Mammary epithelial cell (primary cell): Measurements from ENCODE around the gene DYNLT1.
"Not testable (repeated sequence)": the region's sequence is repeated elsewhere in the genome, so short reads cannot be mapped to it uniquely, and the experiment has no call there.

Experiments
- EZH2 ChIP-seq: IDR thresholded peaks from 2 replicates; pipeline ENCODE4 v1.6.1; 2012; ENCODE audit warnings: low read length, inconsistent platforms, borderline replicate concordance
- TF ChIP-seq, protein P1 (sequence below), 2 donors: IDR thresholded peaks in 1 of 2; conservative IDR thresholded peaks in 1 of 2; 2 replicates each; pipeline ENCODE4 v1.5.1; 2011 to 2012; ENCODE audit warnings: inconsistent platforms in 2 of 2, low read length in 2 of 2, mild to moderate bottlenecking in 2 of 2, control low read depth in 1 of 2, low read depth in 1 of 2; ENCODE audit not compliant: insufficient read depth in 1 of 2; ENCODE audit errors: extremely low read depth in 1 of 2

GRCh38 chr6:158672119-158672518, 27.6 kb upstream of the DYNLT1 start:
- TF ChIP-seq, protein P1, sequence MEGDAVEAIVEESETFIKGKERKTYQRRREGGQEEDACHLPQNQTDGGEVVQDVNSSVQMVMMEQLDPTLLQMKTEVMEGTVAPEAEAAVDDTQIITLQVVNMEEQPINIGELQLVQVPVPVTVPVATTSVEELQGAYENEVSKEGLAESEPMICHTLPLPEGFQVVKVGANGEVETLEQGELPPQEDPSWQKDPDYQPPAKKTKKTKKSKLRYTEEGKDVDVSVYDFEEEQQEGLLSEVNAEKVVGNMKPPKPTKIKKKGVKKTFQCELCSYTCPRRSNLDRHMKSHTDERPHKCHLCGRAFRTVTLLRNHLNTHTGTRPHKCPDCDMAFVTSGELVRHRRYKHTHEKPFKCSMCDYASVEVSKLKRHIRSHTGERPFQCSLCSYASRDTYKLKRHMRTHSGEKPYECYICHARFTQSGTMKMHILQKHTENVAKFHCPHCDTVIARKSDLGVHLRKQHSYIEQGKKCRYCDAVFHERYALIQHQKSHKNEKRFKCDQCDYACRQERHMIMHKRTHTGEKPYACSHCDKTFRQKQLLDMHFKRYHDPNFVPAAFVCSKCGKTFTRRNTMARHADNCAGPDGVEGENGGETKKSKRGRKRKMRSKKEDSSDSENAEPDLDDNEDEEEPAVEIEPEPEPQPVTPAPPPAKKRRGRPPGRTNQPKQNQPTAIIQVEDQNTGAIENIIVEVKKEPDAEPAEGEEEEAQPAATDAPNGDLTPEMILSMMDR (conservative IDR thresholded peaks at IDR 0.05 in 1 of 2, IDR thresholded peaks at IDR 0.05 in 1 of 2; ENCODE audit: extremely low read depth in 1 of 2, insufficient read depth in 1 of 2, low read depth in 1 of 2, low read length in 2 of 2) = not testable (repeated sequence)
- TF ChIP-seq EZH2 = not testable (repeated sequence)
